ENCODE data around the gene CBS.
"Not testable (repeated sequence)": the region's sequence is repeated elsewhere in the genome, so short reads cannot be mapped to it uniquely, and the experiment has no call there.

The CBS gene

GRCh38 chr21:43024439-43025136 lies 51.0 kb downstream of the CBS start:
- no peak for DNase-seq

- DNase-seq, result no peak
Observed at GRCh38 chr21:43023175-43023574, 52.5 kb downstream of the CBS start.

- DNase-seq, result no peak
Observed at GRCh38 chr21:43021756-43022600, 53.7 kb downstream of the CBS start.

GRCh38 chr21:43021191-43021590 lies 54.4 kb downstream of the CBS start:
- DNase-seq, result no peak

- no peak for DNase-seq
Observed at GRCh38 chr21:43020771-43021170, 54.9 kb downstream of the CBS start.

- no peak for DNase-seq
Observed at GRCh38 chr21:43020177-43020576, 55.5 kb downstream of the CBS start.

- DNase-seq, result no peak
Observed at GRCh38 chr21:43018519-43018918, 57.1 kb downstream of the CBS start.

- DNase-seq, result no peak
Observed at GRCh38 chr21:43016728-43017127, 58.9 kb downstream of the CBS start.

- no peak for DNase-seq
Observed at GRCh38 chr21:43015906-43016540, 59.6 kb downstream of the CBS start.

- DNase-seq, result no peak
Observed at GRCh38 chr21:43012596-43012995, 63.0 kb downstream of the CBS start.

GRCh38 chr21:43006874-43007208 lies 68.8 kb downstream of the CBS start:
- DNase-seq, result no peak

GRCh38 chr21:43006051-43006873 lies 69.4 kb downstream of the CBS start:
- not testable (repeated sequence) for DNase-seq

GRCh38 chr21:43005635-43006034 lies 70.0 kb downstream of the CBS start:
- no peak for DNase-seq

GRCh38 chr21:43004926-43005325 lies 70.7 kb downstream of the CBS start:
- DNase-seq, result no peak

Measured in effector CD8-positive, alpha-beta T cell (primary cell).